GM18858 (cell line): ENCODE results near the gene B3GLCT.
"Not testable (repeated sequence)": the region's sequence is repeated elsewhere in the genome, so short reads cannot be mapped to it uniquely, and the experiment has no call there.

ENCODE experiments used
- ATAC-seq: cut with Tn5 transposase; IDR thresholded peaks from one replicate; pipeline ENCODE4 v1.9.1; 2021; ENCODE audit not compliant: unreplicated experiment

B3GLCT gene

GRCh38 chr13:31182987-31183386 lies 16.8 kb upstream of the B3GLCT start:
- no peak for ATAC-seq

- ATAC-seq: no peak
These were observed 15.3 kb upstream of the B3GLCT start for GRCh38 chr13:31184451-31184850.

- no peak for ATAC-seq
These were observed 14.7 kb upstream of the B3GLCT start for GRCh38 chr13:31184981-31185645.

- ATAC-seq: no peak
These were observed 8.0 kb upstream of the B3GLCT start for GRCh38 chr13:31191748-31192147.

- no peak for ATAC-seq
These were observed 7.5 kb upstream of the B3GLCT start for GRCh38 chr13:31192306-31192705.

- no peak for ATAC-seq
These were observed 4.2 kb upstream of the B3GLCT start for GRCh38 chr13:31195616-31196015.

- ATAC-seq: no peak
These were observed 2.8 kb upstream of the B3GLCT start for GRCh38 chr13:31196992-31197391.

GRCh38 chr13:31198519-31198918 lies 1.3 kb upstream of the B3GLCT start:
- no peak for ATAC-seq

GRCh38 chr13:31199527-31199848 lies 287 bp upstream of the B3GLCT start:
- ATAC-seq: no peak

- peak; percentile 17 for ATAC-seq
These were observed 829 bp downstream of the B3GLCT start for GRCh38 chr13:31200637-31200971.

GRCh38 chr13:31201341-31202031 lies 1.7 kb downstream of the B3GLCT start:
- no peak for ATAC-seq

GRCh38 chr13:31204592-31204991 lies 4.8 kb downstream of the B3GLCT start:
- no peak for ATAC-seq

- ATAC-seq: no peak
These were observed 8.1 kb downstream of the B3GLCT start for GRCh38 chr13:31207661-31208552.

- no peak for ATAC-seq
These were observed 8.9 kb downstream of the B3GLCT start for GRCh38 chr13:31208559-31209122.

- ATAC-seq: no peak
These were observed 9.5 kb downstream of the B3GLCT start for GRCh38 chr13:31209172-31209840.

GRCh38 chr13:31209841-31210210 lies 10.1 kb downstream of the B3GLCT start:
- ATAC-seq: no peak

GRCh38 chr13:31213651-31214289 lies 14.0 kb downstream of the B3GLCT start:
- ATAC-seq: no peak

- ATAC-seq: no peak
These were observed 14.7 kb downstream of the B3GLCT start for GRCh38 chr13:31214435-31214834.

- ATAC-seq: not testable (repeated sequence)
These were observed 17.1 kb downstream of the B3GLCT start for GRCh38 chr13:31216916-31217315.

- ATAC-seq: no peak
These were observed 20.3 kb downstream of the B3GLCT start for GRCh38 chr13:31219909-31220598.
